Fibroblast of lung (primary cell): ENCODE data around the gene NR1D2. TPM values are rescaled to one million over a fixed set of nuclear protein-coding genes. Genes with fewer than 3 reads are reported as not detected.

ENCODE experiments used
- DNase-seq, 2 donors: peaks; one replicate each; pipeline versions ENCODE4 v3.0.0 to v3.0.0-alpha.2; 2010; ENCODE audit warnings: low read depth in 2 of 2
- H2AFZ ChIP-seq: 2 replicates; pipeline ENCODE4 v1.5.1; 2012; ENCODE audit warnings: low read length, control low read depth, inconsistent platforms
- H3K27ac ChIP-seq: 2 replicates; pipeline ENCODE4 v1.5.1; 2011; ENCODE audit warnings: low read length, control low read depth; ENCODE audit not compliant: insufficient read depth
- H3K27me3 ChIP-seq: 2 replicates; pipeline ENCODE4 v1.5.1; 2011; ENCODE audit warnings: mild to moderate bottlenecking, low read length; ENCODE audit not compliant: control insufficient read depth, insufficient read depth
- H3K36me3 ChIP-seq: 2 replicates; pipeline ENCODE4 v1.5.1; 2011; ENCODE audit warnings: low read length; ENCODE audit not compliant: control insufficient read depth, insufficient read depth
- H3K4me1 ChIP-seq: 2 replicates; pipeline ENCODE4 v1.5.1; 2011; ENCODE audit warnings: low read length; ENCODE audit not compliant: control insufficient read depth, insufficient read depth; ENCODE audit errors: extremely low read depth
- H3K4me2 ChIP-seq: 2 replicates; pipeline ENCODE4 v1.5.1; 2011; ENCODE audit warnings: low read length, control low read depth; ENCODE audit not compliant: insufficient read depth; ENCODE audit errors: extremely low read depth
- H3K4me3 ChIP-seq, 4 experiments: fragments of 200-600 bp in 1 of 4; sonication (generic) in 1 of 4; replicated peaks in 1 of 4; 2 replicates each; pipeline ENCODE4 v1.5.1; 2011 to 2016; ENCODE audit warnings: low read length in 4 of 4, low read depth in 3 of 4, mild to moderate bottlenecking in 3 of 4, control low read depth in 2 of 4, inconsistent platforms in 1 of 4, mixed read lengths in 1 of 4; ENCODE audit not compliant: insufficient read depth in 1 of 4; ENCODE audit errors: control extremely low read depth in 1 of 4
- H3K79me2 ChIP-seq: 2 replicates; pipeline ENCODE4 v1.5.1; 2012; ENCODE audit warnings: mild to moderate bottlenecking, low read length, inconsistent platforms; ENCODE audit not compliant: control insufficient read depth, insufficient read depth
- H3K9ac ChIP-seq: 2 replicates; pipeline ENCODE4 v1.5.1; 2011; ENCODE audit warnings: mild to moderate bottlenecking, low read length, control low read depth; ENCODE audit not compliant: insufficient read depth
- H3K9me3 ChIP-seq: 2 replicates; pipeline ENCODE4 v1.5.1; 2012; ENCODE audit warnings: low read depth, low read length; ENCODE audit not compliant: control insufficient read depth, insufficient read depth
- H4K20me1 ChIP-seq: 2 replicates; pipeline ENCODE4 v1.5.1; 2011; ENCODE audit warnings: low read length; ENCODE audit not compliant: control insufficient read depth, insufficient read depth; ENCODE audit errors: extremely low read depth
- CTCF ChIP-seq, 2 donors: IDR thresholded peaks in 1 of 2; conservative IDR thresholded peaks in 1 of 2; 1 replicate in 1 of 2; 2 replicates in 1 of 2; pipeline ENCODE4 v1.5.1; 2011 to 2012; ENCODE audit warnings: low read length in 2 of 2, control low read depth in 1 of 2, inconsistent platforms in 1 of 2, low read depth in 1 of 2, mild to moderate bottlenecking in 1 of 2
- EZH2 ChIP-seq: IDR thresholded peaks from 2 replicates; pipeline ENCODE4 v1.5.1; 2012; ENCODE audit warnings: low read length, control low read depth, mild to moderate bottlenecking; ENCODE audit errors: missing control alignments
- polyA plus RNA-seq, 2 donors: library from polyadenylated mRNA; depleted of rRNA in 1 of 2; stranded (reverse) in 1 of 2; unstranded in 1 of 2; fragments of >200 nt; gene quantifications; 2 replicates each; pipeline ENCODE4 v1.2.1, GENCODE V29; 2011 to 2012; ENCODE audit warnings: missing spikeins in 1 of 2
- total RNA-seq: library from RNA; depleted of rRNA; stranded (reverse); fragments of >200 nt; gene quantifications from 2 replicates; pipeline ENCODE4 v1.2.1, GENCODE V29; 2014

Gene NR1D2
- total and polyA plus RNA-seq, 2 donors (not counting 1 experiment from before 2014, with no cell fraction given): 41.5 to 85.2 TPM

- Histone ChIP-seq H3K4me3 (no peak overlapping the region), H3K9ac (no peak overlapping the region), H3K9me3 (no peaks in the 10 kb centered on the region), H3K79me2 (no peaks in the 10 kb centered on the region), H3K27ac (no peak overlapping the region), H3K4me2 (no peak overlapping the region), H2AFZ (no peak overlapping the region), H4K20me1 (no peaks in the 10 kb centered on the region), H3K4me1 (no peaks in the 10 kb centered on the region), H3K36me3 (no peaks in the 10 kb centered on the region), H3K27me3 (no peaks in the 10 kb centered on the region)
- TF ChIP-seq EZH2 (no peak), CTCF (conservative IDR thresholded peaks at IDR 0.05 in 1 of 2, IDR thresholded peaks at IDR 0.05 in 1 of 2; ENCODE audit: low read depth in 1 of 2, low read length in 2 of 2) (no peak)
- DNase-seq: no peak
These were observed 10.8 kb upstream of the NR1D2 start for GRCh38 chr3:23934253-23934652.

GRCh38 chr3:23937296-23937695, 7.8 kb upstream of the NR1D2 start:
- Histone ChIP-seq H3K9ac (no peak overlapping the region), H3K4me1 (no peaks in the 10 kb centered on the region), H3K27me3 (no peaks in the 10 kb centered on the region), H2AFZ (no peak overlapping the region), H3K4me3 (no peak overlapping the region), H3K9me3 (no peaks in the 10 kb centered on the region), H3K36me3 (no peaks in the 10 kb centered on the region), H4K20me1 (no peaks in the 10 kb centered on the region), H3K27ac (no peak overlapping the region), H3K4me2 (no peak overlapping the region), H3K79me2 (no peaks in the 10 kb centered on the region)
- TF ChIP-seq EZH2: no peak
- no peak for TF ChIP-seq CTCF (conservative IDR thresholded peaks at IDR 0.05 in 1 of 2, IDR thresholded peaks at IDR 0.05 in 1 of 2; ENCODE audit: low read depth in 1 of 2, low read length in 2 of 2)
- DNase-seq: no peak

DNA sequence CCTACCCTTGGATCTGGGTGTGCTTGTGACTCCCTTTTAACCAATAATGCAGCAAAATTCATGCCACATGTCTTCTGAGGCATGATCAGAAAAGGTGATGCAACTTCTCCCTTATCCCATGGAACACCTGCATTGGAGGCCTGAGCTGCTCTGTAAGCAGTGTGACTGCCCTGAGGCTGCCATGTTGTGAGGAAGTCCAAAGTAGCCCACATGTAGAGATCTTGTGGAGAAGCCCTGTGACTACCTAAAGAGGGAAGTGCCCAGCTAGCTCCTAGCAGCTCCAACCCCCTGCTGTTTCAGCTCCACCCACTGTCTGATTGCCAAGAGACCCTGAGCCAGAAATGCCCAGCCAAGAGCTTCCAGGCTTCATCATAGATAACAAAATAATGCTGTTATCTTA, 6.4 kb upstream of the NR1D2 start:
- TF ChIP-seq EZH2 (no peak), CTCF (conservative IDR thresholded peaks at IDR 0.05 in 1 of 2, IDR thresholded peaks at IDR 0.05 in 1 of 2; ENCODE audit: low read depth in 1 of 2, low read length in 2 of 2) (no peak)
- H3K4me3 ChIP-seq: no peak overlapping the region

More for the DNA sequence above, 6.4 kb upstream of the NR1D2 start:
- no peak for DNase-seq
- Histone ChIP-seq H3K4me1 (no peaks in the 10 kb centered on the region), H3K9ac (no peak overlapping the region), H4K20me1 (no peaks in the 10 kb centered on the region), H3K36me3 (no peaks in the 10 kb centered on the region), H3K27ac (no peak overlapping the region), H3K27me3 (no peaks in the 10 kb centered on the region), H3K4me2 (no peak overlapping the region), H3K9me3 (no peaks in the 10 kb centered on the region), H3K79me2 (no peaks in the 10 kb centered on the region), H2AFZ (no peak overlapping the region)
